Erythroblast (primary cell): ENCODE results near the gene SLC24A3.

Experiments used
- GATA1 ChIP-seq: IDR thresholded peaks from 2 replicates; pipeline ENCODE4 v1.6.1; 2011; ENCODE audit warnings: low read depth, mild to moderate bottlenecking, control low read depth, low read length, moderate library complexity
- POLR2A ChIP-seq: IDR thresholded peaks from 2 replicates; pipeline ENCODE4 v1.6.1; 2011; ENCODE audit warnings: mild to moderate bottlenecking, low read length

- TF ChIP-seq POLR2A, result no peak
- no peak for TF ChIP-seq GATA1
Observed at GRCh38 chr20:19621072-19621471, 408.6 kb downstream of the SLC24A3 start.
